Esophagus muscularis mucosa (tissue), 4 donors: ENCODE measurements around the gene PHLDB1. TPM values are rescaled to one million over a fixed set of nuclear protein-coding genes. Genes with fewer than 3 reads are reported as not detected.

Experiments
- DNase-seq: peaks from one replicate; pipeline ENCODE4 v3.0.0-alpha.2; 2017; ENCODE audit errors: extremely low spot score
- H3K27ac ChIP-seq, 4 donors: fragments of 200-600 bp; sonication (generic); replicated peaks in 1 of 4; 1 replicate in 3 of 4; 2 replicates in 1 of 4; pipeline ENCODE4 v1.5.1; 2016 to 2019; ENCODE audit warnings: mild to moderate bottlenecking in 1 of 4
- H3K27me3 ChIP-seq, 4 donors: fragments of 200-600 bp; sonication (generic); one replicate each; pipeline versions ENCODE4 v1.5.1 to v1.6.0; 2016 to 2019
- H3K36me3 ChIP-seq, 4 donors: fragments of 200-600 bp; sonication (generic); one replicate each; pipeline ENCODE4 v1.5.1; 2016 to 2019
- H3K4me1 ChIP-seq, 4 donors: fragments of 200-600 bp; sonication (generic); one replicate each; pipeline ENCODE4 v1.5.1; 2016 to 2019
- H3K4me3 ChIP-seq, 4 donors: fragments of 200-600 bp; sonication (generic); 1 replicate in 2 of 4; 2 replicates in 2 of 4; pipeline ENCODE4 v1.5.1; 2016 to 2019; ENCODE audit warnings: mild to moderate bottlenecking in 4 of 4, moderate library complexity in 1 of 4
- H3K9me3 ChIP-seq, 4 donors: fragments of 200-600 bp; sonication (generic); 1 replicate in 3 of 4; 2 replicates in 1 of 4; pipeline ENCODE4 v1.5.1; 2016 to 2019
- EP300 ChIP-seq: sonication (generic); formaldehyde crosslinking; IDR thresholded peaks from one replicate; pipeline ENCODE4 v1.6.1; 2017; ENCODE audit warnings: antibody characterized with exemption
- POLR2A ChIP-seq: fragments of 450-650 bp; IDR thresholded peaks from one replicate; pipeline ENCODE4 v1.6.1; 2017; ENCODE audit warnings: antibody characterized with exemption, moderate library complexity, mild to moderate bottlenecking, low read depth
- POLR2AphosphoS5 ChIP-seq, 2 donors: sonication (generic); formaldehyde crosslinking; IDR thresholded peaks; one replicate each; pipeline ENCODE4 v1.6.1; 2017; ENCODE audit warnings: antibody characterized with exemption in 2 of 2
- WGBS: methylation state at CpG from one replicate; pipeline ENCODE4 v1.1.5; 2018; 5-methylcytosine and 5-hydroxymethylcytosine counted together
- intact Hi-C: fragments of 100-400 bp; cut with DNase I; formaldehyde crosslinking; loops from one replicate; pipeline ENCODE4 v1.15.1; 2023
- total RNA-seq, 4 donors: library from RNA; depleted of rRNA; stranded (reverse); fragments of >200 nt; gene quantifications; one replicate each; pipeline versions ENCODE4 v1.1.0 to v1.2.1, GENCODE V29; 2016
- TF ChIP-seq, protein P1 (sequence below), 3 experiments: fragments of 200-600 bp in 2 of 3; fragments of 450-650 bp in 1 of 3; sonication (generic) in 2 of 3; IDR thresholded peaks; one replicate each; pipeline ENCODE4 v1.5.1; 2017 to 2019; ENCODE audit warnings: antibody characterized with exemption in 3 of 3, mild to moderate bottlenecking in 2 of 3, moderate library complexity in 1 of 3

The PHLDB1 gene
- total RNA-seq, 4 donors from 2014 or later, result 62.6 to 92.2 (median 78.9) TPM

DNA sequence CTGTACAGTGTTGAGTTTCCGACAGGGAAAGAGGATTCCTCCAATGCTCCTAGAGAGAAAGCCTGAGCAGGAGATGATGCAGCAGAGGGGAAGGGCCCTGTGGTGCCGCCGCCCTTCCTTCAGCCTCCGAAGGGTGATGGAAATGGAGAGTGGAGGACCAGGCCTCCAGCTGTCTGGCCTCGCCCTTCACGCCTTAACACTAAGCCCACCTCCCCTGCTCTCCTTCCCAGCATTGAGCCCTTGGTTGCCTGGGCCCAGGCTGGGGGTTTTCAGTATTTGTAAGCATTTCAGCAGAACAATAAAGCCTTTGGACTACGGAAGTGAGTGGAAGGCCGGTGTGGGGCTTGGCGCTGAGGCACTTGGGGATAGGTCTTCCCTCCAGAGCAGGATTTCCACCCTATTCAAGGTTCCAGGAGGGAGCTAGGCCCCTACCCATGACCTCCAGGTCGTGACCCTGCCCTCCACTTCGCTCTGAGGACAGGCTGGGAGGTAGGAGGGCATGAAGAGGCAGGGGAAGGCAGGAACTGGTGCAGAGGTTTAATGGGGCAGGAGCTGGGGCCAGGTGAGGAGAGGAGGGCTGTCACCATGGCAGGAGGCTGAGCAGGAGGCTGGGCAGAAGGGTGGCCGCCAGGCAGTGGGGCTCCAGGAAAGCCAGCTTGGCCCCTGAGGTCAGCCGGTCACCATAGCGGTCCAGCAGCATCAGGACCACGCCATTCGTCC lies 50.5 kb downstream of the PHLDB1 start:
- WGBS, result 86% methylated on average over 12 of the region's 16 CpGs
- Histone ChIP-seq H3K4me3 (no peak overlapping the region), H3K27ac (peak overlapping the region in 1 of 4 donors; percentile 58), H3K36me3 (peaks cover 5 to 51% (median 48%) of the 10 kb centered on the region in 4 donors), H3K27me3 (peaks cover 0 to 12% (median 0%) of the 10 kb centered on the region in 4 donors), H3K9me3 (no peaks in the 10 kb centered on the region), H3K4me1 (peaks cover 10 to 26% (median 18%) of the 10 kb centered on the region in 4 donors)
- DNase-seq, result no peak
- TF ChIP-seq POLR2AphosphoS5 (IDR thresholded peaks at IDR 0.05), result no peak
- intact Hi-C loops, result loop anchor here (5.0 kb wide), 1 partner anchor 51 kb away; the partner anchor contains the start of gene PHLDB1

DNA sequence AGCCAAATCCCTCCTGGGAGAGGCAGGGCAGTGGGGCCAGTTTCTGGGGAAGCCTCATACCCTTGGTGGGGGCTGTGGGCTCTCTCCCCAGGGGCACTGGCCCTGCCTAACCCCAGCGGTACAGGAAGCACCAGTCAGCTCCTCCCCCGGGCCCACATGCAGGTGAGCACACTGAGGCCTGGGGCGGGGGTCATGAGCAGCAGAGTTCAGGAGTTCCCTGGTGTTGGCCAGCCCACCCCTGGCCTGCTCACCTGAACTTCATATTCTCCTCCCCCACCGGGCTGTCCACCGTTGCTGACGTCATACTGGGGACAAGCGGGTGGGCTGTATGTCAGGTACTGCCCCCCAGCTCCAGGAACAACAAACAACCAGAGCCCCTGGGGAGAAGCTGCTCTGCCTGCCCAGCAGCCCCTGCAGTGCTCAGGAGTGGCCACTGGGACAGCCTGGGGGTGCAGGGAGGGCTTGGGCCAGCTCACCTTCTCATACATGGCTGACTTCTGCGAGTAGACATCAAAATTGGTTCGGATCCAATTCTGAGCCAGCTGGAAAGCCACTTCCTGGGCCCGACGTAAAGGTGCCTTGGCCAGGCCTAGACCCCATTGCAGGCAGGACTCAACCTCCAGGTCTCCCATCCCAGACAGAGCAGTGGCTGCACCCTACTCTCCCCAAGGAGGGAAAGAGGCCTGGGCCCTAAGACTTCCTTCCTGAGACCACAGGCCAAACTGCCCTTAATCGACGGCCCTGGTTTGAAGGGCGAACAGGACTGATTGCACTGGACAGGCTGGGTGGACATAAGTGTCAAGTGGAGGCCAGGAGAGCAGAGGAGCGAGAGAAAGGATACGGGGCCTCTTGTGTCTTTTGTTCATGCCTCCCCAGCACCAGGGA lies 51.3 kb downstream of the PHLDB1 start:
- H3K4me3 ChIP-seq, result peak overlapping the region in 1 of 4 donors; percentile 12
- DNase-seq, result no peak
- peak overlapping the region; percentile 29 to 58 (median 42) for H3K27ac ChIP-seq
- H3K9me3 ChIP-seq, result no peaks in the 10 kb centered on the region
- intact Hi-C loops, result loop anchor here (5.0 kb wide), 1 partner anchor 51 kb away; the partner anchor contains the start of gene PHLDB1
- no peak for TF ChIP-seq POLR2A
- TF ChIP-seq, protein P1, sequence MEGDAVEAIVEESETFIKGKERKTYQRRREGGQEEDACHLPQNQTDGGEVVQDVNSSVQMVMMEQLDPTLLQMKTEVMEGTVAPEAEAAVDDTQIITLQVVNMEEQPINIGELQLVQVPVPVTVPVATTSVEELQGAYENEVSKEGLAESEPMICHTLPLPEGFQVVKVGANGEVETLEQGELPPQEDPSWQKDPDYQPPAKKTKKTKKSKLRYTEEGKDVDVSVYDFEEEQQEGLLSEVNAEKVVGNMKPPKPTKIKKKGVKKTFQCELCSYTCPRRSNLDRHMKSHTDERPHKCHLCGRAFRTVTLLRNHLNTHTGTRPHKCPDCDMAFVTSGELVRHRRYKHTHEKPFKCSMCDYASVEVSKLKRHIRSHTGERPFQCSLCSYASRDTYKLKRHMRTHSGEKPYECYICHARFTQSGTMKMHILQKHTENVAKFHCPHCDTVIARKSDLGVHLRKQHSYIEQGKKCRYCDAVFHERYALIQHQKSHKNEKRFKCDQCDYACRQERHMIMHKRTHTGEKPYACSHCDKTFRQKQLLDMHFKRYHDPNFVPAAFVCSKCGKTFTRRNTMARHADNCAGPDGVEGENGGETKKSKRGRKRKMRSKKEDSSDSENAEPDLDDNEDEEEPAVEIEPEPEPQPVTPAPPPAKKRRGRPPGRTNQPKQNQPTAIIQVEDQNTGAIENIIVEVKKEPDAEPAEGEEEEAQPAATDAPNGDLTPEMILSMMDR (IDR thresholded peaks at IDR 0.05), result peak in 1 of 3 experiments; percentile 20
- H3K27me3 ChIP-seq, result peaks cover 0 to 12% (median 0%) of the 10 kb centered on the region in 4 donors
- H3K36me3 ChIP-seq, result peaks cover 5 to 43% (median 40%) of the 10 kb centered on the region in 4 donors
- peaks cover 10 to 23% (median 18%) of the 10 kb centered on the region in 4 donors for H3K4me1 ChIP-seq
- WGBS, result 44% methylated on average over 7 of the region's 16 CpGs

DNA sequence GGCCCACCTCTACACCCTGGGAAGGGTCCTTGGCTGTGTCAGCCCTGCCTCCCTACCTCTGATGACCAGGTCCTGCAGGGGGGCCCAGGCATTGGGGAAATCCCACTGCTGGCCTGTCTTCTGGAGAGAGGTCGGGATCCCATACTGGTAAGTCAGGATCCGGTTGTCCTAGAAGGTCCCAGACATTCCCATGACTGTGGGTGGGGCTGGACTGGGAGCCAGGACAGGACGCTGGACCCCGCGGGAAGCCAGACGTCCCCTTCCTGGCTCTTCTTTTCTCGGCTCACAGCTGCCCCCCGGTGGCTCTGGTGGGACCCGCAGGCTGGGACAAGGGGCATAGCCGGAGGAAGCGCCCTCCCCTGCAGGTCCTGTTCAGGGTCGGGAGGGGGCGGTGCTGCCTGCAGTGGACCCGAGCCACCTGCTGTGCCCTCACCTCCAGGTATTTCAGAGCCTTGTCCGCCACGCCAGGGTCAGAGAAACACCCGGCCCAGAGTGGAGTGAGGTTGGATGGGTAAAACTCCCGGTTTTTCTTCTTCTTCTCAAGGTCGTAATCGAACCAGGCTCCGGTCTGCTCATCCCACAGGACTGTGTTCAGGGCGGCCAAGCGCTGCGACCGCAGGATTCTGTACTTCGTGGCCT lies 52.0 kb downstream of the PHLDB1 start:
- WGBS, result 10% methylated on average over 2 of the region's 26 CpGs

DNA sequence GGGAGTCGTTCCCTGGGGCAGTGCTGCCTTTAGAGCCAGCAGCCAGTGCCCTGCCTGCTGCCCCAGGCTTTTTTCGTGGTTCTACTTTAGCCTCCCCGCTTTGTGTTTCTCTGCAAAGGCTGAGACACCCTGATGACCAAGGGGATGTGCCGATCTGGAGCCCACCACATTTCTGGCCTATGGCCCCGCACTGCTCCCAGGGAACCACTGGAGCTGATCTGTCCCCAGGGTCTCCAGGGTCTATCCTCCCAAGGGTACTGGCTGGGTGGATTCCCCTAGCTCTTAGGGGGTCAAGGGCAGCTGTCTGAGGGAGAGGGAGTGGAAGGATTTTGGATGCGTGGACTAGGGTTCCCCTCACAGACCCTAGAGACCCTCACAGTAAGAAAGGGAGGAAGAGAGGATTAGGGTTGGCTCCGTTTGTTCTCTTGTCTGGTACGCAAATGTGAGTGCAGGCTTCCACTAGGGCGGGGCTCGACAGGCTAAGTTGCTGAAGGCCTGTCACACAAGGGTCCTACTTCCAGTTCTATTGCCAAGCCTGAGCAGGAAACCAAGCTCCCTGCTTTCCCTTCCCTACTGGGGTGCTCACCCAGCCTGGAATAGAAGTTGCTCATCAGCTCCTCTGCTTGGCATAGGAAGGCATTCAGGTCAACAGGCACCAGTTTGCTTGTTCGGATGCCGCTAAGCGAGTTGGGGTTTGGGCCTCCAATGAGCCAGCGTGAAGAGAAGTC lies 52.7 kb downstream of the PHLDB1 start:
- Histone ChIP-seq H3K9me3 (no peaks in the 10 kb centered on the region), H3K4me1 (peaks cover 10 to 23% (median 18%) of the 10 kb centered on the region in 4 donors), H3K27ac (no peak overlapping the region), H3K36me3 (peaks cover 5 to 30% (median 28%) of the 10 kb centered on the region in 4 donors), H3K27me3 (peaks cover 0 to 12% (median 0%) of the 10 kb centered on the region in 4 donors), H3K4me3 (peak overlapping the region in 1 of 4 donors; percentile 12)
- no peak for TF ChIP-seq POLR2A
- TF ChIP-seq POLR2AphosphoS5 (IDR thresholded peaks at IDR 0.05), result no peak
- no peak for TF ChIP-seq EP300
- TF ChIP-seq, protein P1 (IDR thresholded peaks at IDR 0.05), result no peak
- DNase-seq, result no peak
- intact Hi-C loops, result loop anchor here (5.0 kb wide), 1 partner anchor 53 kb away; the partner anchor contains the start of gene PHLDB1
- WGBS, result 67% methylated on average over 9 of the region's 14 CpGs

More for the DNA sequence above, 52.0 kb downstream of the PHLDB1 start:
- H3K27me3 ChIP-seq, result peaks cover 0 to 12% (median 0%) of the 10 kb centered on the region in 4 donors
- H3K4me1 ChIP-seq, result peaks cover 10 to 23% (median 18%) of the 10 kb centered on the region in 4 donors
- DNase-seq, result peak; percentile 97
- intact Hi-C loops, result loop anchor here (5.0 kb wide), 1 partner anchor 52 kb away; the partner anchor contains the start of gene PHLDB1
- H3K27ac ChIP-seq, result peak overlapping the region; percentile 29 to 58 (median 42)
- peak overlapping the region in 2 of 4 donors; percentile 12 to 13 for H3K4me3 ChIP-seq
- H3K9me3 ChIP-seq, result no peaks in the 10 kb centered on the region
- TF ChIP-seq POLR2AphosphoS5 (IDR thresholded peaks at IDR 0.05) (peak; percentile 58 to 65), POLR2A (no peak), EP300 (no peak)
- TF ChIP-seq, protein P1 (IDR thresholded peaks at IDR 0.05), result peak in 2 of 3 experiments; percentile 98 to 99
- H3K36me3 ChIP-seq, result peaks cover 5 to 35% (median 33%) of the 10 kb centered on the region in 4 donors
